ENCODE data around the gene MBP.
"Not testable (repeated sequence)": the region's sequence is repeated elsewhere in the genome, so short reads cannot be mapped to it uniquely, and the experiment has no call there.

Gene MBP

DNA sequence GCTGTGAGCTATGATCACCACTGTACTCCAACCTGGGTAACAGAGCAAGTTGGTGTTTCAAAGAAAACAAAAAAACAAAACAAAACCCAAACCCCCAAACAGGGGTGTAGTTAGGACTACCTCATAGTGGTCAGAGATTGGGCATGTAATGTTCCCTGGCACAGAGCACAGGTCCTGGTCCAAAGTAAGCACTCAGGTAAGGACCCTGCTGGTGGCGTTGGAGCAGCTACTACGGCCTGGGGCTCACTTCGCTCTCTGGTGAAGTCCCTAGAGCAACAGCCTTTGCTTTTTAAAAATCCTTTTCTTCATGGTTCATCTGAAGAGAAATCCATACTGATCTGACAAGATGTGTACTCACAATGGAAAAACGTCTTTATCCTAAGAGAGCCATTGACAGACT lies 179.8 kb downstream of the MBP start:
- TF ChIP-seq, protein P1, sequence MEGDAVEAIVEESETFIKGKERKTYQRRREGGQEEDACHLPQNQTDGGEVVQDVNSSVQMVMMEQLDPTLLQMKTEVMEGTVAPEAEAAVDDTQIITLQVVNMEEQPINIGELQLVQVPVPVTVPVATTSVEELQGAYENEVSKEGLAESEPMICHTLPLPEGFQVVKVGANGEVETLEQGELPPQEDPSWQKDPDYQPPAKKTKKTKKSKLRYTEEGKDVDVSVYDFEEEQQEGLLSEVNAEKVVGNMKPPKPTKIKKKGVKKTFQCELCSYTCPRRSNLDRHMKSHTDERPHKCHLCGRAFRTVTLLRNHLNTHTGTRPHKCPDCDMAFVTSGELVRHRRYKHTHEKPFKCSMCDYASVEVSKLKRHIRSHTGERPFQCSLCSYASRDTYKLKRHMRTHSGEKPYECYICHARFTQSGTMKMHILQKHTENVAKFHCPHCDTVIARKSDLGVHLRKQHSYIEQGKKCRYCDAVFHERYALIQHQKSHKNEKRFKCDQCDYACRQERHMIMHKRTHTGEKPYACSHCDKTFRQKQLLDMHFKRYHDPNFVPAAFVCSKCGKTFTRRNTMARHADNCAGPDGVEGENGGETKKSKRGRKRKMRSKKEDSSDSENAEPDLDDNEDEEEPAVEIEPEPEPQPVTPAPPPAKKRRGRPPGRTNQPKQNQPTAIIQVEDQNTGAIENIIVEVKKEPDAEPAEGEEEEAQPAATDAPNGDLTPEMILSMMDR (IDR thresholded peaks at IDR 0.05; ENCODE audit: insufficient read depth, low read length, missing control alignments), result no peak
- ChIA-PET POLR2A (no interaction called here), CTCF (interaction anchor here (1.3 to 2.1 kb wide), 2 partner anchors 15 to 30 kb away, joined by 5 to 6 read pairs; no protein-coding TSS in a partner anchor)
- DNase-seq (ENCODE audit: low read depth, low spot score), result no peak
- H3K4me3 ChIP-seq (ENCODE audit: low read depth, low read length), result no peak overlapping the region

DNA sequence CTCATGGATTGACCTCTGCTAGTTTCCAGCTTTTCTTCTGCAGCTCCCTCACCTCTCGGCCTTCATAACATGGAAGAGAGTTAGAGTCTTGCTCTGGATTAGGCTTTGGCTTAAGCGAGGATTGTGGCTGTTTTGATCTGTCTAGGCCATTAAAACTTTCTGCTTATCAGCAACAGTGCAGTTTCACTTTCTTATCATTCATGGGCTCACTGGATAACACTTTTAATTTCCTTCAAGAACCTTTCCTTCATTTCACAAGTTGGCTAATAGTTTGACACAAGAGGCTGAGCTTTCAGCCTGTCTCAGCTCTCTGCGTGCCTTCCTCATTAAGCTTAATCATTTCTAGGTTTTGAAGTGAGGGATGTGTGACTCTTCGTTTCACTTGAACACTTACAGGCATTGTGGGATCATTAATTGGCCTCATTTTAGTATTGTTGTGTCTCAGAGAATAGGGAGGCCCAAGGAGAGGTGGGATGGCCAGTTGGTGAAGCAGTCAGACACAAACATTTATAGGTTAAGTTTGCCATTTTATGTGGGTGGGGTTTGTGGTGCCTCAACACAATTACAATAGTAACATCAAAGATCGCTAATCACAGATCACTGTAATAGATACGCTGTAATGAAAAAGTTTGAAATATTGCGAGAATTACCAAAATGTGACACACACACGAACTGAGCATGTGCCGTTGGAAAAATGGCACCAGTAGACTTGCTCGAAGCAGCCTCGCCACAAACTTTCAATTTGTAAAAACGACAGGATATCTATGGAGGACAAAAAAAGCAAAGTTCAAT lies 180.9 kb downstream of the MBP start:
- ChIA-PET CTCF (interaction anchor here (0.9 to 1.6 kb wide), 4 partner anchors 14 to 149 kb away, joined by 3 to 6 read pairs (median 5); no protein-coding TSS in a partner anchor), POLR2A (no interaction called here)
- DNase-seq (ENCODE audit: low read depth, low spot score), result no peak

DNA sequence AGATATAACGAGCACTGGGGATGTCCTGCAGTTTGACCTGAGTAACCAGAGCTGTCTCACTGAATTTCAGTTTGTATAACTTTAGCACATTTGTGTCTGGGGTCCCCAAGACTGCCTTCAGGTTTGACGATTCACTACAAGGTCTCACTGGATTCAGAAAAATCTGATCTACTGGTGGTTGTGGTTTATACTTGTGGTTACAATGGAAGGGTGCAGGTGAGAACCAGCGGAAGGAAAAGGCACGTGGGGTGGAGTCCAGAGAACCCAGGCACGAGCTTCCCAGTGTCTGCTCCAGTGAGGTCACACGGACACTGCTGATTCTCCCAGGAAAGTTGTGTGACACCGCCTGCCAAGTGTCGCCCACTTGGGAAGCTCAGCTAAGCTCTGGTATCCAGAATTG lies 184.2 kb downstream of the MBP start:
- DNase-seq (ENCODE audit: low read depth, low spot score), result no peak
- ChIA-PET CTCF (interaction anchor here (0.8 to 1.6 kb wide), 3 partner anchors 10 to 74 kb away, joined by 3 to 4 read pairs (median 3); no protein-coding TSS in a partner anchor), POLR2A (no interaction called here)
- no peak overlapping the region for H3K4me3 ChIP-seq (ENCODE audit: low read depth, low read length)
- TF ChIP-seq, protein P1 (IDR thresholded peaks at IDR 0.05; ENCODE audit: insufficient read depth, low read length, missing control alignments), result no peak

More for the DNA sequence above, 180.9 kb downstream of the MBP start:
- H3K4me3 ChIP-seq (ENCODE audit: low read depth, low read length), result no peak overlapping the region
- TF ChIP-seq, protein P1 (IDR thresholded peaks at IDR 0.05; ENCODE audit: insufficient read depth, low read length, missing control alignments), result no peak

DNA sequence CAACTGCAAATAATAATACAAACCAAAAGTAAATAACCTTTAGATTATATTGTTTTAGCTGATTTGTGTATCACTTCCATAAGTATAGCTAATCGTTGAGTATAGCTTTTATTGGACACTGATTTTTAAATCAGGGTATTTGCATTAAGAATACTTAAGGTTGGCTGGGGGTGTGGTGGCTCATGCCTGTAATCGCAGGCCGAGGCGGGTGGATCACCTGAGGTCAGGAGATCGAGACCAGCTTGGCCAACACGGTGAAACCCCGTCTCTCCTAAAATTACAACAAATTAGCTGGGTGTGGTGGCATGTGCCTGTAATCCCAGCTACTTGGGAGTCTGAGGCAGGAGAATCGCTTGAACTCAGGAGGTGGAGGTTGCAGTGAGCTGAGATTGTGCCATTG lies 188.2 kb downstream of the MBP start:
- DNase-seq (ENCODE audit: low read depth, low spot score); H3K4me3 ChIP-seq (ENCODE audit: low read depth, low read length); POLR2A ChIA-PET: not testable (repeated sequence)
- CTCF ChIA-PET, result interaction anchor here (1.1 to 1.6 kb wide), 4 partner anchors 10 to 268 kb away, joined by 3 to 6 read pairs (median 3); no protein-coding TSS in a partner anchor

DNA sequence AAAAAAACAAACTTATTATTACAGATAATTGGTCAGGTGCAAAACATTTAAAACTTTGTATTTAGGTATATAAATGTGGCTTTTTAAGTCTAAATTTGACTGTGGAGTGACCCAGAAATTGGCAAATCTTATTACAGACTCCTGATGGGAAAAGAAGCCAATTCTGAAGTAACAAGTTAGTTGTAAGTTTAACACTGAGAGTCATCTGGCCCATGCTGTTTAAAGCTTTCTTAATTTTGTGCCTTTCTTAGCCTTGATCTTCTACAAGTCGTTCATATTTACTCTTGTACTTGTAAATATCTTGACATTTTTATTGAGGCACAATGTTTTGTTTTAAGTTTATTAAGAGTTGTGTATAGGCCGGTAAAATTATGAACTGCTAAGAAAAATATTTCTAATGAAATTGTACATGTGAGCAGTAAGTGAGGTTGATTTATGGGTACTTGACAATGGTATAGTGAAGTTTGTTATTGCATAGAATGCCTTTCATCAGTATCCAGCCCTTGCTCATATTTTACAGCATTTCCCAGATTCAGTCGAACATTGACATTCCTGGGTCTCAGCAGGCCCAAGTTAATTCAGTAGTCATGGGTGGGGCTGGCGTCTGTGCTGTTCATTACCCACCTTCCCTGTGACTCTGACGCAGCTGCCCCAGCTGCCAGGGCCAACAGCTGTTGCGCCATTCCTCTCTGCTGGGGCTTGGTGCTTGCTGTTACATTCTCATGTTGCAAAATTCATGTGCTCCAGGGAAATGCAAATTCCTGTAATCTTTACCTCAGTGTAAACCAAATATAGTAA lies 188.8 kb downstream of the MBP start:
- TF ChIP-seq, protein P1 (IDR thresholded peaks at IDR 0.05; ENCODE audit: insufficient read depth, low read length, missing control alignments), result no peak
- POLR2A ChIA-PET, result no interaction called here
- CTCF ChIA-PET, result interaction anchor here (1.1 to 1.6 kb wide), 3 partner anchors 10 to 268 kb away, joined by 3 to 6 read pairs (median 3); no protein-coding TSS in a partner anchor
- DNase-seq (ENCODE audit: low read depth, low spot score), result peak; percentile 49
- H3K4me3 ChIP-seq (ENCODE audit: low read depth, low read length), result no peak overlapping the region

DNA sequence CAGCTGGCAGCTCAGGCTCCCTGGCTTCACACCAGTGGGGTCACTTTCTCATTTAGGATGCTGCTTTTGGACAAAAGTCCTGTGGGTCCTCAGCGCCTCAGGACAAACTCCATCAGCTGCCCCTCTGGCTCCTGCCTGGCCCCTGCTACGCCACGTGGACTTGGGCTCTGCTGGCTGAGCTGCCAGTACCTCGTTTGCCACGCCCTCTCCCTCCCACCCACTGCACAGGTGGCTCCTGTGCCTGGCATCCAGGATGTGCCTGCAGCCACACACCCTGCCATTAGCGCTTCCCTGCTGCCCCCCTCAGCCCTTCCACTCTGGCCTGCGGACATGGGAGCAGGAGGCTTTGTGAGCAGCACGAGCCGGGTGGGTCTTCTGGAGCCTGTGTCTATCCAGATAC lies 191.3 kb downstream of the MBP start:
- CTCF ChIA-PET, result interaction anchor here (0.7 to 1.3 kb wide), 5 partner anchors 10 to 138 kb away, joined by 3 to 7 read pairs (median 3); no protein-coding TSS in a partner anchor
- DNase-seq (ENCODE audit: low read depth, low spot score), result no peak

More for the DNA sequence above, 191.3 kb downstream of the MBP start:
- TF ChIP-seq, protein P1 (IDR thresholded peaks at IDR 0.05; ENCODE audit: insufficient read depth, low read length, missing control alignments), result no peak
- POLR2A ChIA-PET, result no interaction called here
- H3K4me3 ChIP-seq (ENCODE audit: low read depth, low read length), result no peak overlapping the region

Data from AG04449 (cell line).